CD14-positive monocyte (primary cell): ENCODE measurements around the gene GASK1A. TPM values are rescaled to one million over a fixed set of nuclear protein-coding genes. Genes with fewer than 3 reads are reported as not detected.

ENCODE experiments used
- DNase-seq, 3 donors: peaks; one replicate each; pipeline ENCODE4 v3.0.0-alpha.2; 2011 to 2022
- H2AFZ ChIP-seq: 2 replicates; pipeline ENCODE4 v1.6.0; 2012; ENCODE audit warnings: mild to moderate bottlenecking, low read depth, low read length, inconsistent platforms; ENCODE audit not compliant: insufficient read depth, poor library complexity, severe bottlenecking
- H3K27ac ChIP-seq, 2 donors: 1 replicate in 1 of 2; 2 replicates in 1 of 2; pipeline ENCODE4 v1.5.1; 2012 to 2013; ENCODE audit warnings: low read length in 2 of 2, control low read depth in 1 of 2, inconsistent platforms in 1 of 2, low read depth in 1 of 2, mild to moderate bottlenecking in 1 of 2
- H3K27me3 ChIP-seq, 2 donors: one replicate each; pipeline versions ENCODE4 v1.6.0 to v1.6.1; 2011 to 2013; ENCODE audit warnings: low read length in 2 of 2; ENCODE audit not compliant: control insufficient read depth in 2 of 2, insufficient read depth in 2 of 2
- H3K36me3 ChIP-seq, 2 donors: replicated peaks in 1 of 2; 1 replicate in 1 of 2; 2 replicates in 1 of 2; pipeline versions ENCODE4 v1.5.1 to v1.6.1; 2012 to 2013; ENCODE audit warnings: low read length in 2 of 2, control low read depth in 1 of 2, inconsistent platforms in 1 of 2, mild to moderate bottlenecking in 1 of 2; ENCODE audit not compliant: insufficient read depth in 2 of 2, control insufficient read depth in 1 of 2
- H3K4me1 ChIP-seq, 2 donors: 1 replicate in 1 of 2; 2 replicates in 1 of 2; pipeline versions ENCODE4 v1.5.1 to v1.6.1; 2012 to 2013; ENCODE audit warnings: low read length in 2 of 2, control low read depth in 1 of 2, inconsistent platforms in 1 of 2, mild to moderate bottlenecking in 1 of 2, moderate library complexity in 1 of 2; ENCODE audit not compliant: insufficient read depth in 2 of 2, control insufficient read depth in 1 of 2
- H3K4me2 ChIP-seq: replicated peaks from 2 replicates; pipeline ENCODE3; 2012; ENCODE audit warnings: low read length, moderate library complexity, mild to moderate bottlenecking; ENCODE audit not compliant: poor library complexity, severe bottlenecking; ENCODE audit errors: extremely low read depth
- H3K4me3 ChIP-seq, 3 experiments: fragments of 200-600 bp in 1 of 3; sonication (generic) in 1 of 3; replicated peaks in 1 of 3; 1 replicate in 2 of 3; 2 replicates in 1 of 3; pipeline ENCODE4 v1.5.1; 2011 to 2013; ENCODE audit warnings: low read length in 3 of 3, mild to moderate bottlenecking in 3 of 3, control low read depth in 2 of 3, low read depth in 2 of 3, inconsistent platforms in 1 of 3, moderate library complexity in 1 of 3
- H3K79me2 ChIP-seq: 2 replicates; pipeline ENCODE4 v1.6.0; 2012; ENCODE audit warnings: mild to moderate bottlenecking, control low read depth, inconsistent platforms, low read length, moderate library complexity; ENCODE audit not compliant: insufficient read depth
- H3K9ac ChIP-seq: 2 replicates; pipeline ENCODE4 v1.6.0; 2017; ENCODE audit warnings: low read length, mild to moderate bottlenecking; ENCODE audit not compliant: insufficient read depth, poor library complexity, severe bottlenecking
- H3K9me3 ChIP-seq, 2 donors: replicated peaks in 1 of 2; 1 replicate in 1 of 2; 2 replicates in 1 of 2; pipeline versions ENCODE4 v1.5.1 to v1.6.1; 2012 to 2013; ENCODE audit warnings: low read length in 2 of 2, control low read depth in 1 of 2; ENCODE audit not compliant: control insufficient read depth in 1 of 2, insufficient read depth in 1 of 2
- H4K20me1 ChIP-seq: 2 replicates; pipeline ENCODE4 v1.6.0; 2012; ENCODE audit warnings: mild to moderate bottlenecking, low read length, control low read depth, moderate library complexity; ENCODE audit not compliant: insufficient read depth
- H3K27ac Mint-ChIP-seq, 7 donors: one replicate each; pipeline ENCODE4 v1.8.0; 2020; ENCODE audit warnings: mild to moderate bottlenecking in 7 of 7, mixed read lengths in 7 of 7, moderate library complexity in 6 of 7, inconsistent platforms in 2 of 7
- H3K27me3 Mint-ChIP-seq, 3 donors: one replicate each; pipeline ENCODE4 v1.8.0; 2021 to 2022; ENCODE audit warnings: low read depth in 3 of 3, mild to moderate bottlenecking in 3 of 3, mixed read lengths in 3 of 3, moderate library complexity in 3 of 3, inconsistent platforms in 1 of 3
- H3K36me3 Mint-ChIP-seq, 2 donors: one replicate each; pipeline ENCODE4 v1.8.0; 2020; ENCODE audit warnings: mixed read lengths in 2 of 2, inconsistent platforms in 1 of 2, mild to moderate bottlenecking in 1 of 2
- H3K4me1 Mint-ChIP-seq: one replicate; pipeline ENCODE4 v1.8.0; 2020; ENCODE audit warnings: mild to moderate bottlenecking, mixed read lengths
- H3K4me3 Mint-ChIP-seq, 2 donors: one replicate each; pipeline ENCODE4 v1.8.0; 2020; ENCODE audit warnings: mild to moderate bottlenecking in 2 of 2, mixed read lengths in 2 of 2, moderate library complexity in 1 of 2
- H3K9me3 Mint-ChIP-seq, 7 donors: one replicate each; pipeline ENCODE4 v1.8.0; 2020 to 2022; ENCODE audit warnings: mixed read lengths in 7 of 7, mild to moderate bottlenecking in 6 of 7, moderate library complexity in 6 of 7, inconsistent platforms in 2 of 7
- WGBS: methylation state at CpG from one replicate; pipeline ENCODE4 v1.1.5; 2013; ENCODE audit warnings: missing lambda C conversion rate; ENCODE audit not compliant: insufficient coverage; 5-methylcytosine and 5-hydroxymethylcytosine counted together
- intact Hi-C, 2 donors: fragments of 100-400 bp; cut with micrococcal nuclease; formaldehyde crosslinking; loops; one replicate each; pipeline versions ENCODE4 v1.15.0 to v1.15.1; 2023
- polyA plus RNA-seq, 3 donors: library from polyadenylated mRNA; depleted of rRNA in 1 of 3; unstranded in 2 of 3; stranded (reverse) in 1 of 3; fragments of 300-500 nt in 2 of 3; fragments of >200 nt in 1 of 3; fragmentation: Illumina TruSeq in 2 of 3; gene quantifications; 1 replicate in 2 of 3; 2 replicates in 1 of 3; pipeline ENCODE4 v1.2.3, GENCODE V29; 2012 to 2021
- TF ChIP-seq, protein P1 (sequence below): fragments of 200-600 bp; IDR thresholded peaks from one replicate; pipeline ENCODE4 v1.8.0; 2022; ENCODE audit warnings: antibody characterized with exemption, mild to moderate bottlenecking

GASK1A gene
- polyA plus RNA-seq, 3 donors = 0.13 TPM; not detected in 2

DNA sequence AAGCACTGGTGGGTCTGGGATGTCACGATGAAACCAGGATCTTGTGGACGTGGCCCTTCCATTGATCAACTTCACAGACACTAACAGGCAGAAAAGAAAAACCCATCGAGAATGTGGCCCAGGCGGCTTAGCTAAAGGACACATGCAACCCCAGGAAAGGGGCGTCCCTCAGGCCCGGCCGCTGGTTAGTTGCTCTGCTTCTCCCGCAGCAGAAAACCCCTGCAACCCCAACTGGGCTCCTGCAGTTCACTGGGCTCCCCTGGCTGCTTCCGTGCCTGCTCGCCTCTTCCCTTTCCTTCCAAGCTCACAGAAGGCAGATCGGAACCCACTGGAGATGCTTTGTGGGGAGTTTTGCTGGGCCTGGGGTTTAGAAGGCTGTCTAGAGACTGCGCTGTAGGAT is 1.1 kb downstream of the GASK1A start:
- Histone ChIP-seq H3K79me2 (no peaks in the 10 kb centered on the region), H3K9me3 (no peaks in the 10 kb centered on the region), H3K27ac (no peak overlapping the region), H3K4me1 (peaks cover 11 to 13% of the 10 kb centered on the region in 2 donors), H3K9ac (no peak overlapping the region), H3K27me3 (peaks cover 13 to 36% of the 10 kb centered on the region in 2 donors), H3K36me3 (no peaks in the 10 kb centered on the region), H3K4me3 (peak overlapping the region in 1 of 3 experiments; percentile 83), H2AFZ (peak overlapping the region; percentile 90), H4K20me1 (no peaks in the 10 kb centered on the region), H3K4me2 (peak overlapping the region; percentile 86)
- Mint-ChIP-seq H3K27ac (peak overlapping the region in 1 of 7 donors; percentile 46), H3K36me3 (no peaks in the 10 kb centered on the region), H3K9me3 (peaks cover 3 to 19% (median 8%) of the 10 kb centered on the region in 7 donors), H3K4me1 (peaks cover 17% of the 10 kb centered on the region), H3K4me3 (peak overlapping the region; percentile 80 to 91), H3K27me3 (peaks cover 31 to 39% (median 38%) of the 10 kb centered on the region in 3 donors)
- TF ChIP-seq, protein P1, sequence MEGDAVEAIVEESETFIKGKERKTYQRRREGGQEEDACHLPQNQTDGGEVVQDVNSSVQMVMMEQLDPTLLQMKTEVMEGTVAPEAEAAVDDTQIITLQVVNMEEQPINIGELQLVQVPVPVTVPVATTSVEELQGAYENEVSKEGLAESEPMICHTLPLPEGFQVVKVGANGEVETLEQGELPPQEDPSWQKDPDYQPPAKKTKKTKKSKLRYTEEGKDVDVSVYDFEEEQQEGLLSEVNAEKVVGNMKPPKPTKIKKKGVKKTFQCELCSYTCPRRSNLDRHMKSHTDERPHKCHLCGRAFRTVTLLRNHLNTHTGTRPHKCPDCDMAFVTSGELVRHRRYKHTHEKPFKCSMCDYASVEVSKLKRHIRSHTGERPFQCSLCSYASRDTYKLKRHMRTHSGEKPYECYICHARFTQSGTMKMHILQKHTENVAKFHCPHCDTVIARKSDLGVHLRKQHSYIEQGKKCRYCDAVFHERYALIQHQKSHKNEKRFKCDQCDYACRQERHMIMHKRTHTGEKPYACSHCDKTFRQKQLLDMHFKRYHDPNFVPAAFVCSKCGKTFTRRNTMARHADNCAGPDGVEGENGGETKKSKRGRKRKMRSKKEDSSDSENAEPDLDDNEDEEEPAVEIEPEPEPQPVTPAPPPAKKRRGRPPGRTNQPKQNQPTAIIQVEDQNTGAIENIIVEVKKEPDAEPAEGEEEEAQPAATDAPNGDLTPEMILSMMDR = no peak
- no peak for DNase-seq
- WGBS = 85% methylated on average over 8 of the region's 12 CpGs
- intact Hi-C loops = no loop called here

DNA sequence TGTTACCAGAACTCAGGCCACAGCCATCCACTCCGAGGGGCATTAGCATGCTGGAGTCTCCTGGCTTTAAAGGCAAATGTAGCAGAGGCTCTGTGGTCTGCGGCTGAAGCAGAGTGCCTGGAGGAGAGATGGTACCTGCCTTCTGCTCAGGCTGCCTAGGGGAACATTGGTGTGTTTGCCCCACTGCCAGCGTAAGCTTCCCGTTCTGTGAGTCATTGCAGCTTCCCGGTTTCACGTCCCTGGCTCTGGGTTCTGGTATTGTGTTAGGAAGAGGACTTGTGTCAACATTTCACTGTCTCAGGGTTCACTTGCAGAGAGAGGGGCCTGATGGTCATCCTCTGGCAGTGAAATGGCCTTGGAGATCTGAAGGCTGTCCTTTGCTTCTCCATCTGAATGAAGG is 1.8 kb downstream of the GASK1A start:
- peak overlapping the region in 1 of 2 donors; percentile 12 for H3K4me3 Mint-ChIP-seq
- H3K27me3 Mint-ChIP-seq = peaks cover 32 to 38% (median 37%) of the 10 kb centered on the region in 3 donors
- H3K4me1 Mint-ChIP-seq = peaks cover 17% of the 10 kb centered on the region
- Histone ChIP-seq H3K4me2 (no peak overlapping the region), H3K9ac (no peak overlapping the region), H3K4me1 (peaks cover 11 to 13% of the 10 kb centered on the region in 2 donors), H3K9me3 (no peaks in the 10 kb centered on the region), H4K20me1 (no peaks in the 10 kb centered on the region), H3K27ac (no peak overlapping the region), H3K79me2 (no peaks in the 10 kb centered on the region), H2AFZ (no peak overlapping the region), H3K4me3 (no peak overlapping the region), H3K36me3 (no peaks in the 10 kb centered on the region), H3K27me3 (peaks cover 13 to 36% of the 10 kb centered on the region in 2 donors)
- WGBS = 57% methylated on average over 6 of the region's 6 CpGs
- TF ChIP-seq, protein P1 = no peak
- no peak for DNase-seq
- H3K36me3 Mint-ChIP-seq = no peaks in the 10 kb centered on the region
- H3K9me3 Mint-ChIP-seq = peaks cover 0 to 13% (median 5%) of the 10 kb centered on the region in 7 donors
- intact Hi-C loops = no loop called here
- peak overlapping the region in 1 of 7 donors; percentile 10 for H3K27ac Mint-ChIP-seq
